OCI-LY3 (cell line): ENCODE measurements around the gene IHH.
A peak's percentile ranks its signal among the peaks of the same experiment; 100 is the strongest.

Experiments
- H2AFZ ChIP-seq: fragments of 200-600, 300-600 bp; shearing (Covaris generic); 2 replicates; pipeline ENCODE4 v1.6.0; 2014; ENCODE audit warnings: antibody characterized with exemption, low read depth, low read length
- H3K27ac ChIP-seq: fragments of 200-600, 300-600 bp; sonication (generic); 2 replicates; pipeline ENCODE4 v1.5.1; 2014; ENCODE audit warnings: mild to moderate bottlenecking, low read length, moderate library complexity, mixed read lengths
- H3K27me3 ChIP-seq: fragments of 200-600, 300-600 bp; sonication (generic); 2 replicates; pipeline ENCODE4 v1.6.1; 2014; ENCODE audit warnings: low read depth, low read length, mixed read lengths
- H3K36me3 ChIP-seq: fragments of 200-600, 300-600 bp; sonication (generic); replicated peaks from 2 replicates; pipeline ENCODE3; 2014; ENCODE audit warnings: low read depth, low read length, mixed read lengths
- H3K4me1 ChIP-seq: fragments of 300-600, 200-600 bp; sonication (generic); 2 replicates; pipeline ENCODE4 v1.6.1; 2014; ENCODE audit warnings: low read length, mixed read lengths
- H3K4me2 ChIP-seq: fragments of 200-600, 300-600 bp; sonication (generic); 2 replicates; pipeline ENCODE4 v1.6.1; 2014; ENCODE audit warnings: low read length, mixed read lengths
- H3K4me3 ChIP-seq: fragments of 300-600, 200-600 bp; sonication (generic); 2 replicates; pipeline ENCODE4 v1.5.1; 2014; ENCODE audit warnings: antibody characterized with exemption, mild to moderate bottlenecking, low read length, moderate library complexity
- H3K79me2 ChIP-seq: fragments of 300-600, 200-600 bp; shearing (Covaris generic); 2 replicates; pipeline ENCODE4 v1.6.1; 2014; ENCODE audit warnings: mild to moderate bottlenecking, low read length, mixed read lengths
- H3K9ac ChIP-seq: fragments of 300-600, 200-600 bp; shearing (Covaris generic); 2 replicates; pipeline ENCODE4 v1.6.0; 2014; ENCODE audit warnings: mild to moderate bottlenecking, low read length, moderate library complexity
- H3K9me3 ChIP-seq: fragments of 200-600, 300-600 bp; shearing (Covaris generic); 2 replicates; pipeline ENCODE4 v1.6.1; 2014; ENCODE audit warnings: low read length, mixed read lengths; ENCODE audit not compliant: insufficient read depth
- H4K20me1 ChIP-seq: fragments of 200-600, 300-600 bp; sonication (generic); 2 replicates; pipeline ENCODE4 v1.6.1; 2016; ENCODE audit warnings: low read length, mixed read lengths; ENCODE audit not compliant: insufficient read depth
- CTCF ChIP-seq: fragments of 200-600, 300-600 bp; sonication (generic); IDR thresholded peaks from 2 replicates; pipeline ENCODE4 v1.5.1; 2014; ENCODE audit warnings: antibody characterized with exemption, low read length, low read depth
- EZH2phosphoT487 ChIP-seq: fragments of 200-600 bp; shearing (Covaris generic); IDR thresholded peaks from 2 replicates; pipeline ENCODE4 v1.6.1; 2018; ENCODE audit warnings: antibody characterized with exemption, mixed run types, low read depth

The IHH gene

GRCh38 chr2:219031005-219031738 lies 29.5 kb downstream of the IHH start:
- Histone ChIP-seq H3K36me3 (no peaks in the 10 kb centered on the region), H3K79me2 (no peaks in the 10 kb centered on the region), H4K20me1 (no peaks in the 10 kb centered on the region), H3K4me2 (no peak overlapping the region), H3K27ac (no peak overlapping the region), H3K27me3 (0 out of 2 replicates have a peak, but pooled peaks cover 3% of the 10 kb centered on the region), H2AFZ (no peak overlapping the region), H3K4me3 (no peak overlapping the region), H3K9ac (no peak overlapping the region), H3K4me1 (no peaks in the 10 kb centered on the region), H3K9me3 (no peaks in the 10 kb centered on the region)
- no peak for TF ChIP-seq CTCF
- TF ChIP-seq EZH2phosphoT487 = no peak

- no peak for TF ChIP-seq EZH2phosphoT487
- no peak for TF ChIP-seq CTCF
- H4K20me1 ChIP-seq = no peaks in the 10 kb centered on the region
- 0 out of 2 replicates have a peak, but pooled peaks cover 1% of the 10 kb centered on the region for H3K27me3 ChIP-seq
- H2AFZ ChIP-seq = no peak overlapping the region
- H3K4me2 ChIP-seq = no peak overlapping the region
- no peaks in the 10 kb centered on the region for H3K9me3 ChIP-seq
- H3K4me1 ChIP-seq = no peaks in the 10 kb centered on the region
- H3K79me2 ChIP-seq = no peaks in the 10 kb centered on the region
- H3K9ac ChIP-seq = no peak overlapping the region
- no peaks in the 10 kb centered on the region for H3K36me3 ChIP-seq
- no peak overlapping the region for H3K27ac ChIP-seq
- no peak overlapping the region for H3K4me3 ChIP-seq
Observed at GRCh38 chr2:219030177-219030940, 30.4 kb downstream of the IHH start.

- H3K4me1 ChIP-seq = no peaks in the 10 kb centered on the region
- no peak overlapping the region for H3K4me3 ChIP-seq
- H4K20me1 ChIP-seq = no peaks in the 10 kb centered on the region
- no peaks in the 10 kb centered on the region for H3K27me3 ChIP-seq
- no peaks in the 10 kb centered on the region for H3K36me3 ChIP-seq
- no peak overlapping the region for H3K9ac ChIP-seq
- H3K4me2 ChIP-seq = no peak overlapping the region
- H2AFZ ChIP-seq = no peak overlapping the region
- peak; percentile 71 for TF ChIP-seq CTCF
- TF ChIP-seq EZH2phosphoT487 = no peak
- H3K9me3 ChIP-seq = no peaks in the 10 kb centered on the region
- H3K27ac ChIP-seq = no peak overlapping the region
- no peaks in the 10 kb centered on the region for H3K79me2 ChIP-seq
Observed at GRCh38 chr2:219029829-219030165, 30.9 kb downstream of the IHH start.

- Histone ChIP-seq H3K79me2 (no peaks in the 10 kb centered on the region), H3K4me3 (no peak overlapping the region), H3K27me3 (no peaks in the 10 kb centered on the region), H4K20me1 (no peaks in the 10 kb centered on the region), H3K9ac (no peak overlapping the region), H3K27ac (no peak overlapping the region), H3K4me1 (no peaks in the 10 kb centered on the region), H2AFZ (no peak overlapping the region), H3K36me3 (no peaks in the 10 kb centered on the region), H3K4me2 (no peak overlapping the region), H3K9me3 (no peaks in the 10 kb centered on the region)
- no peak for TF ChIP-seq CTCF
- no peak for TF ChIP-seq EZH2phosphoT487
Observed at GRCh38 chr2:219028996-219029828, 31.5 kb downstream of the IHH start.
